Neuronal stem cell (in vitro differentiated cells): ENCODE results near the gene CHM.

Source experiments
- DNase-seq: peaks from one replicate; pipeline ENCODE4 v3.0.0-alpha.2; 2013; ENCODE audit warnings: low spot score
- H2AFZ ChIP-seq: one replicate; pipeline ENCODE4 v1.6.1; 2013; ENCODE audit warnings: mild to moderate bottlenecking, low read length, inconsistent platforms
- H2AK5ac ChIP-seq: 2 replicates; pipeline ENCODE4 v1.6.1; 2013; ENCODE audit warnings: low read depth, mild to moderate bottlenecking, inconsistent platforms, low read length, moderate library complexity, mixed read lengths
- H2BK120ac ChIP-seq: 2 replicates; pipeline ENCODE4 v1.6.1; 2013; ENCODE audit warnings: low read depth, mild to moderate bottlenecking, inconsistent platforms, low read length, moderate library complexity, mixed read lengths
- H2BK12ac ChIP-seq: one replicate; pipeline ENCODE4 v1.6.1; 2013; ENCODE audit warnings: low read length, inconsistent platforms
- H2BK15ac ChIP-seq: 2 replicates; pipeline ENCODE4 v1.6.1; 2013; ENCODE audit warnings: mild to moderate bottlenecking, low read length, inconsistent platforms, mixed read lengths
- H2BK5ac ChIP-seq: one replicate; pipeline ENCODE4 v1.6.1; 2013; ENCODE audit warnings: inconsistent platforms, mild to moderate bottlenecking, low read length, moderate library complexity
- H3K14ac ChIP-seq: one replicate; pipeline ENCODE4 v1.6.1; 2013; ENCODE audit warnings: low read length, inconsistent platforms
- H3K18ac ChIP-seq: 2 replicates; pipeline ENCODE4 v1.6.1; 2013; ENCODE audit warnings: low read length, inconsistent platforms
- H3K23ac ChIP-seq: 2 replicates; pipeline ENCODE4 v1.6.1; 2013; ENCODE audit warnings: low read depth, mild to moderate bottlenecking, mixed read lengths, low read length, inconsistent platforms; ENCODE audit not compliant: poor library complexity
- H3K27ac ChIP-seq: replicated peaks from 3 replicates; pipeline ENCODE4 v1.5.1; 2013; ENCODE audit warnings: low read length, inconsistent platforms
- H3K27me3 ChIP-seq, 3 experiments: 2 replicates each; pipeline ENCODE4 v1.6.1; 2013; ENCODE audit warnings: low read length in 3 of 3, mild to moderate bottlenecking in 2 of 3, inconsistent platforms in 1 of 3, low read depth in 1 of 3, mixed read lengths in 1 of 3, moderate library complexity in 1 of 3; ENCODE audit not compliant: control insufficient read depth in 3 of 3, insufficient read depth in 3 of 3
- H3K36me3 ChIP-seq, 2 donors: replicated peaks in 1 of 2; 2 replicates each; pipeline ENCODE4 v1.6.1; 2013; ENCODE audit warnings: low read length in 2 of 2; ENCODE audit not compliant: control insufficient read depth in 2 of 2, insufficient read depth in 2 of 2
- H3K4ac ChIP-seq: 2 replicates; pipeline ENCODE4 v1.6.1; 2013; ENCODE audit warnings: inconsistent platforms, mild to moderate bottlenecking, low read length, moderate library complexity
- H3K4me1 ChIP-seq, 2 donors: 1 replicate in 1 of 2; 2 replicates in 1 of 2; pipeline ENCODE4 v1.6.1; 2013; ENCODE audit warnings: low read length in 2 of 2, low read depth in 1 of 2; ENCODE audit not compliant: control insufficient read depth in 2 of 2, insufficient read depth in 1 of 2
- H3K4me2 ChIP-seq: one replicate; pipeline ENCODE4 v1.6.1; 2013; ENCODE audit warnings: mild to moderate bottlenecking, low read length, inconsistent platforms; ENCODE audit not compliant: insufficient read depth, poor library complexity, severe bottlenecking
- H3K4me3 ChIP-seq, 2 donors: 2 replicates each; pipeline ENCODE4 v1.5.1; 2013; ENCODE audit warnings: low read length in 2 of 2, mild to moderate bottlenecking in 2 of 2, inconsistent platforms in 1 of 2, moderate library complexity in 1 of 2
- H3K79me1 ChIP-seq: one replicate; pipeline ENCODE4 v1.6.1; 2013; ENCODE audit warnings: low read depth, mild to moderate bottlenecking, inconsistent platforms, low read length, moderate library complexity
- H3K9ac ChIP-seq: one replicate; pipeline ENCODE4 v1.6.1; 2013; ENCODE audit warnings: mild to moderate bottlenecking, low read depth, low read length, inconsistent platforms; ENCODE audit not compliant: poor library complexity
- H3K9me3 ChIP-seq, 2 donors: replicated peaks in 1 of 2; 2 replicates each; pipeline versions ENCODE3 to v1.6.1; 2013; ENCODE audit warnings: low read length in 2 of 2, mild to moderate bottlenecking in 2 of 2, inconsistent platforms in 1 of 2, low read depth in 1 of 2, mixed read lengths in 1 of 2, moderate library complexity in 1 of 2; ENCODE audit not compliant: control insufficient read depth in 2 of 2, insufficient read depth in 1 of 2
- H4K8ac ChIP-seq: one replicate; pipeline ENCODE4 v1.6.1; 2013; ENCODE audit warnings: low read depth, mild to moderate bottlenecking, inconsistent platforms, low read length, moderate library complexity
- H4K91ac ChIP-seq: one replicate; pipeline ENCODE4 v1.6.1; 2013; ENCODE audit warnings: low read length, low read depth, mild to moderate bottlenecking, inconsistent platforms; ENCODE audit not compliant: poor library complexity
- WGBS, 2 donors: extraction: QIAGEN DNeasy Blood & Tissue Kit; methylation state at CpG; one replicate each; pipeline ENCODE4 v1.1.7; 2013; ENCODE audit warnings: missing lambda C conversion rate in 2 of 2, mixed read lengths in 1 of 2; ENCODE audit not compliant: insufficient read length in 2 of 2, insufficient replicate concordance in 1 of 2; ENCODE audit errors: extremely low coverage in 2 of 2; 5-methylcytosine and 5-hydroxymethylcytosine counted together

CHM gene

GRCh38 chrX:86033385-86033784 is 14.0 kb downstream of the CHM start:
- Histone ChIP-seq H3K14ac (no peak overlapping the region), H2BK12ac (no peak overlapping the region), H2BK5ac (no peak overlapping the region), H3K27me3 (no peaks in the 10 kb centered on the region), H2BK120ac (no peak overlapping the region), H3K4me1 (no peaks in the 10 kb centered on the region), H3K9ac (no peak overlapping the region), H3K9me3 (no peaks in the 10 kb centered on the region), H2AK5ac (no peak overlapping the region), H2AFZ (no peak overlapping the region), H3K79me1 (no peaks in the 10 kb centered on the region), H3K36me3 (no peaks in the 10 kb centered on the region), H3K18ac (no peak overlapping the region), H4K91ac (no peak overlapping the region), H4K8ac (no peak overlapping the region), H3K4me3 (no peak overlapping the region), H3K4me2 (no peak overlapping the region), H3K4ac (no peak overlapping the region), H3K27ac (no peak overlapping the region), H2BK15ac (no peak overlapping the region), H3K23ac (no peak overlapping the region)
- DNase-seq = no peak

DNA sequence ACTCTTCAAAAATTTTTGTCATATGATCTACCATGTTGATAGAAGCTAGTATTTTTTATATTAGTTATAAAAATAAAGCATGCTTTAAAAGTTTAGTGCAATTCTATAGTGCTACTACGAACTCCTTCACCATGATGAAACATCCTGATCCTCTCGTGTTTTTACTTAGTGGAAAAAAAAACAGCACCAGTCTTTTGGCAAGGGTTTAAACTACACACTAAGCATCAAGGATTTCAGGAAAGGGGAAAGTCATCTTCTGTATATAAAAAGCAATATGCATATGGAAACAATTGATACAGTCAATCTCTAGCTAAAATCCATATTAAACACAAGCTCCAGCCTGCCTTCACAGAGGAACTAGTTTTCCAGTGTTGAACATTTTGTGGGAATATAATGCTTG is 18.7 kb downstream of the CHM start:
- H3K4me2 ChIP-seq = no peak overlapping the region
- H3K4ac ChIP-seq = no peak overlapping the region
- H4K91ac ChIP-seq = no peak overlapping the region
- no peak overlapping the region for H4K8ac ChIP-seq
- no peak overlapping the region for H2AK5ac ChIP-seq
- no peak for DNase-seq
- H3K27me3 ChIP-seq = no peaks in the 10 kb centered on the region
- no peaks in the 10 kb centered on the region for H3K9me3 ChIP-seq
- no peak overlapping the region for H3K9ac ChIP-seq
- no peak overlapping the region for H2BK15ac ChIP-seq
- no peak overlapping the region for H2BK120ac ChIP-seq
- H2BK5ac ChIP-seq = no peak overlapping the region
- no peak overlapping the region for H2BK12ac ChIP-seq
- no peaks in the 10 kb centered on the region for H3K4me1 ChIP-seq
- H3K36me3 ChIP-seq = peaks cover 0 to 26% of the 10 kb centered on the region in 2 donors
- no peaks in the 10 kb centered on the region for H3K79me1 ChIP-seq
- no peak overlapping the region for H3K4me3 ChIP-seq
- no peak overlapping the region for H3K27ac ChIP-seq
- no peak overlapping the region for H3K23ac ChIP-seq
- H2AFZ ChIP-seq = no peak overlapping the region
- H3K14ac ChIP-seq = no peak overlapping the region
- no CpG with 5 or more reads among the region's 2 CpGs for WGBS, 2 donors
- H3K18ac ChIP-seq = no peak overlapping the region

GRCh38 chrX:86023811-86024210 is 23.5 kb downstream of the CHM start:
- Histone ChIP-seq H2BK12ac (no peak overlapping the region), H2AK5ac (no peak overlapping the region), H3K27me3 (no peaks in the 10 kb centered on the region), H4K91ac (no peak overlapping the region), H3K36me3 (peaks cover 0 to 29% of the 10 kb centered on the region in 2 donors), H3K4me1 (no peaks in the 10 kb centered on the region), H3K27ac (no peak overlapping the region), H3K4me2 (no peak overlapping the region), H2AFZ (no peak overlapping the region), H2BK15ac (no peak overlapping the region), H3K14ac (no peak overlapping the region), H2BK120ac (no peak overlapping the region), H2BK5ac (no peak overlapping the region), H4K8ac (no peak overlapping the region), H3K79me1 (no peaks in the 10 kb centered on the region), H3K4ac (no peak overlapping the region), H3K23ac (no peak overlapping the region), H3K9ac (no peak overlapping the region), H3K9me3 (no peaks in the 10 kb centered on the region), H3K18ac (no peak overlapping the region), H3K4me3 (no peak overlapping the region)
- DNase-seq = no peak

DNA sequence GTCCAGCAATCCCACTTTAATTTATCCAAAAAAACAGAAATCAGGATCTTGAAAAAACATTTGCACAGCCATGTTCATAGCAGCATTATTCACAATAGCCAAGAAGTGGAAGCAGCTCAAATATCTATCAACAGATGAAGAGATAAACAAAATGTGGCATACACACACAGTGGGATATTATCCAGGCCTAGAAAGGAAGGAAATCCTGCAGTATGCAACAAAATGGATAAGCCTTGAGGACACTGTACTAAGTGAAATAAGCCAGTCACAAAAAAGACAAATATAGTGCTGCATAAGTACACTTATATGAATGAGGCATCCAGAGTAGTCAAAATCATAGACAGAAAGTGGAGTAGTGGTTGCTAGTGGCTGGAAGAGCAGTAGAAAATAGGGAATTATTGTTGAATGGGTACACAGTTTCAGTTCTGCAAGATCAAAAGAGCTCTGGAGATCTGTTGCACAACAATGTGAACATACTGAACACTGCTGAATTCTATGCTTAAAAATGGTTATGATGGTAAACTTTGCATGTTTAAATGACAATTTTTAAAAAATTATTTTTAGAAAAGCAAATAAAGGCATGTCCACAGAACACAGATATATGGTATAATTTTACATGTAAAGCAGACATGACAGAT is 25.6 kb downstream of the CHM start:
- Histone ChIP-seq H3K4me3 (no peak overlapping the region), H3K9ac (no peak overlapping the region), H3K14ac (no peak overlapping the region), H3K27ac (no peak overlapping the region), H2BK5ac (no peak overlapping the region), H2BK120ac (no peak overlapping the region), H3K4me2 (no peak overlapping the region), H4K91ac (no peak overlapping the region), H3K4me1 (no peaks in the 10 kb centered on the region), H3K23ac (no peak overlapping the region), H2AFZ (no peak overlapping the region), H3K4ac (no peak overlapping the region), H3K27me3 (no peaks in the 10 kb centered on the region), H2BK15ac (no peak overlapping the region), H3K79me1 (no peaks in the 10 kb centered on the region), H2BK12ac (no peak overlapping the region), H3K36me3 (peaks cover 0 to 29% of the 10 kb centered on the region in 2 donors), H4K8ac (no peak overlapping the region), H3K9me3 (no peaks in the 10 kb centered on the region), H3K18ac (no peak overlapping the region), H2AK5ac (no peak overlapping the region)
- DNase-seq = no peak
